ENCODE results near the gene MED9. TPM values are rescaled to one million over a fixed set of nuclear protein-coding genes. Genes with fewer than 3 reads are reported as not detected.

The MED9 gene
- total RNA-seq, 2 experiments from 2014 or later, result 21.8 to 27.5 TPM

DNA sequence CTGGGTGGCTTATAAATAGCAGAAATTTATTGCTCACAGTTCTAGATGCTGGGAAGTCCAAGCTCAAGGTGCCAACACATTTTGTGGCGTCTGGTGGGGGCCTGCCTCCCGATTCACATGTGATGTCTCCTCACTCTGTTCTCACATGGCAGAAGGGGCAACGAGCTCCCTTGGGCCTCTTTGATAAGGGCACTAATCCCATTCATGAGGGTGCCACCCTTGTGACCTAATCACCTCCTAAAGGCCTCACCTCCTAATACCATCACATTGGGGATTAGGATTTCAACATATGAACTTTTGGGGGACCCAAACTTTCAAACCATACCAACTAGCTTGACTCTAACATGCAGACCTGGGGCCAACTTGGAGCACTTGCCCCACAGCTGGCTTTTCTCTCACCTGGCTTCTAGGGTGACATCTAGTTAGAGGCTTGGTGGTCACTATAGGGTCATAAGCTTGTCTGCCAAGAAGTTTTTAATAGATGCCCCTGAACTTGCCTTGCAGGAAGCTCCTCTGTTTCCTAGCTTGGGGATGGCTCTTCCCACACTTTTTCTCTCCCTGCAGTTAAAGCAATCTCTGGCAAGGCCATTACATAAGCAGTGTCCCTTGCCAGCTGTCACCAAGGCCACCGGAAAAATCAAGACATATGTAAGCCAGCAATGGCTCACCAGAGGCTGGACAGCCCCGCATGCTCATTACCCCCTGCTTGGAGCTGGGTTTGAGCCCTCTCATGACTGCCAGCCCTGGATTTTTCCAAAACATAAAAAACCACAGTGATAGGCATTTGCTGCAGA, 8.4 kb upstream of the MED9 start:
- no peak for TF ChIP-seq EZH2phosphoT487 (IDR thresholded peaks at IDR 0.05; ENCODE audit: borderline replicate concordance, low read depth, low read length)
- TF ChIP-seq, protein P1, sequence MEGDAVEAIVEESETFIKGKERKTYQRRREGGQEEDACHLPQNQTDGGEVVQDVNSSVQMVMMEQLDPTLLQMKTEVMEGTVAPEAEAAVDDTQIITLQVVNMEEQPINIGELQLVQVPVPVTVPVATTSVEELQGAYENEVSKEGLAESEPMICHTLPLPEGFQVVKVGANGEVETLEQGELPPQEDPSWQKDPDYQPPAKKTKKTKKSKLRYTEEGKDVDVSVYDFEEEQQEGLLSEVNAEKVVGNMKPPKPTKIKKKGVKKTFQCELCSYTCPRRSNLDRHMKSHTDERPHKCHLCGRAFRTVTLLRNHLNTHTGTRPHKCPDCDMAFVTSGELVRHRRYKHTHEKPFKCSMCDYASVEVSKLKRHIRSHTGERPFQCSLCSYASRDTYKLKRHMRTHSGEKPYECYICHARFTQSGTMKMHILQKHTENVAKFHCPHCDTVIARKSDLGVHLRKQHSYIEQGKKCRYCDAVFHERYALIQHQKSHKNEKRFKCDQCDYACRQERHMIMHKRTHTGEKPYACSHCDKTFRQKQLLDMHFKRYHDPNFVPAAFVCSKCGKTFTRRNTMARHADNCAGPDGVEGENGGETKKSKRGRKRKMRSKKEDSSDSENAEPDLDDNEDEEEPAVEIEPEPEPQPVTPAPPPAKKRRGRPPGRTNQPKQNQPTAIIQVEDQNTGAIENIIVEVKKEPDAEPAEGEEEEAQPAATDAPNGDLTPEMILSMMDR (conservative IDR thresholded peaks at IDR 0.05; ENCODE audit: low read length), result no peak
- BruUV-seq (replicated peaks), result no TSS peak

DNA sequence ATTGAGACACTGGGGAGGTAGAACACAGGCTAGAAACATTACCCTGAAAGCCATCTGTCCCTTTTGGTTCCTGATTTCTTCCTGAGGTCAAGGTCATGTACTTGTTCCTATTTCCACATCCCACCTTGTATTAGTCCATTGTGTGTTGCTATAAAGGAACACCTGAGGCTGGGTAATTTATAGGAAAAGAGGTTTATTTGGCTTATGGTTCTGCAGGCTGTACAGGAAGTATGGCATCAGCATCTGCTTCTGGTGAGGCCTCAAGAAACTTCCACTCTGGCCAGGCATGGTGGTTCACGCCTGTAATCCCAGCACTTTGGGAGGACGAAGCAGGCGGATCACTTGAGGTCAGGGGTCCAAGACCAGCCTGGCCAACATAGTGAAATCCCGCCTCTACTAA, 7.4 kb upstream of the MED9 start:
- Histone ChIP-seq H3K4me1 (ENCODE audit: insufficient read depth, low read length, poor library complexity, severe bottlenecking) (no peaks in the 10 kb centered on the region), H3K9me2 (ENCODE audit: insufficient read depth, low read length) (no peaks in the 10 kb centered on the region), H4K20me1 (ENCODE audit: insufficient read depth, low read length) (no peaks in the 10 kb centered on the region), H3K9me3 (ENCODE audit: low read length) (no peaks in the 10 kb centered on the region), H3K4me3 (ENCODE audit: low read depth, low read length, poor library complexity, severe bottlenecking) (no peak overlapping the region), H3K27ac (ENCODE audit: low read depth, low read length, poor library complexity, severe bottlenecking) (no peak overlapping the region), H3K36me3 (ENCODE audit: insufficient read depth, low read length) (no peaks in the 10 kb centered on the region), H3K4me2 (ENCODE audit: low read length) (no peak overlapping the region), H2AFZ (ENCODE audit: low read length) (no peak overlapping the region), H3K79me2 (ENCODE audit: insufficient read depth, low read depth, low read length) (no peaks in the 10 kb centered on the region)
- no peak for DNase-seq (ENCODE audit: low spot score)
- CTCF ChIA-PET (ENCODE audit: unreplicated experiment), result no interaction called here
- BruUV-seq (replicated peaks), result no TSS peak
- POLR2A ChIA-PET, result no interaction called here
- intact Hi-C loops (cut with micrococcal nuclease; ENCODE audit: unreplicated experiment), result no loop called here
- TF ChIP-seq EZH2phosphoT487 (IDR thresholded peaks at IDR 0.05; ENCODE audit: borderline replicate concordance, low read depth, low read length), result no peak
- TF ChIP-seq, protein P1 (conservative IDR thresholded peaks at IDR 0.05; ENCODE audit: low read length), result no peak

More for the DNA sequence above, 8.4 kb upstream of the MED9 start:
- Histone ChIP-seq H4K20me1 (ENCODE audit: insufficient read depth, low read length) (no peaks in the 10 kb centered on the region), H3K36me3 (ENCODE audit: insufficient read depth, low read length) (no peaks in the 10 kb centered on the region), H3K9me2 (ENCODE audit: insufficient read depth, low read length) (no peaks in the 10 kb centered on the region), H3K4me3 (ENCODE audit: low read depth, low read length, poor library complexity, severe bottlenecking) (no peak overlapping the region), H3K27ac (ENCODE audit: low read depth, low read length, poor library complexity, severe bottlenecking) (no peak overlapping the region), H3K9me3 (ENCODE audit: low read length) (no peaks in the 10 kb centered on the region), H3K4me1 (ENCODE audit: insufficient read depth, low read length, poor library complexity, severe bottlenecking) (no peaks in the 10 kb centered on the region), H3K4me2 (ENCODE audit: low read length) (no peak overlapping the region), H3K79me2 (ENCODE audit: insufficient read depth, low read depth, low read length) (no peaks in the 10 kb centered on the region), H2AFZ (ENCODE audit: low read length) (no peak overlapping the region)
- intact Hi-C loops (cut with micrococcal nuclease; ENCODE audit: unreplicated experiment), result no loop called here
- CTCF ChIA-PET (ENCODE audit: unreplicated experiment), result no interaction called here
- DNase-seq (ENCODE audit: low spot score), result no peak
- POLR2A ChIA-PET, result interaction anchor here (0.6 to 0.8 kb wide), 2 partner anchors 8 to 13 kb away, joined by 3 read pairs; no protein-coding TSS in a partner anchor

DNA sequence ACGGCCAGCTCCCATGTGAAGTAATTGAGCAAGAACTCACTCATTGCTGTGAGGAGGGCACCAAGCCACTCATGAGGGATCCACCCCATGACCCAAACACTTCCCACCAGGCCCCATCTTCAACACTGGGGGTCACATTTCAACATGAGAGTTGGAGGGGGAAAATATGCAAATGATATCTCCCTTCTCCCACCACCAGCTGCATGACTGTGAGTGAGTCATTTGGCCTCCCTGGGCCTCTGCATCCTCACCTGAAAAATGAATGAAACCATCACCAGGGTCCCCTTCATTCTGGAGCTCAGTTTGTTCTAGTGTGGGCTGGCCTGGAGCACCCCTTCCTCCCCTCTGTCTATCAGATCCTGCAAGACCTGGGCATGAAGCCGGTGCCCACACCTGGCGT, 6.8 kb upstream of the MED9 start:
- ChIA-PET POLR2A (no interaction called here), CTCF (ENCODE audit: unreplicated experiment) (no interaction called here)
- Histone ChIP-seq H3K79me2 (ENCODE audit: insufficient read depth, low read depth, low read length) (no peaks in the 10 kb centered on the region), H3K36me3 (ENCODE audit: insufficient read depth, low read length) (no peaks in the 10 kb centered on the region), H3K4me3 (ENCODE audit: low read depth, low read length, poor library complexity, severe bottlenecking) (no peak overlapping the region), H3K4me1 (ENCODE audit: insufficient read depth, low read length, poor library complexity, severe bottlenecking) (no peaks in the 10 kb centered on the region), H3K27ac (ENCODE audit: low read depth, low read length, poor library complexity, severe bottlenecking) (no peak overlapping the region), H3K9me2 (ENCODE audit: insufficient read depth, low read length) (no peaks in the 10 kb centered on the region), H4K20me1 (ENCODE audit: insufficient read depth, low read length) (no peaks in the 10 kb centered on the region), H3K4me2 (ENCODE audit: low read length) (no peak overlapping the region), H2AFZ (ENCODE audit: low read length) (no peak overlapping the region), H3K9me3 (ENCODE audit: low read length) (no peaks in the 10 kb centered on the region)
- intact Hi-C loops (cut with micrococcal nuclease; ENCODE audit: unreplicated experiment), result no loop called here
- no TSS peak for BruUV-seq (replicated peaks)
- TF ChIP-seq EZH2phosphoT487 (IDR thresholded peaks at IDR 0.05; ENCODE audit: borderline replicate concordance, low read depth, low read length), result no peak
- TF ChIP-seq, protein P1 (conservative IDR thresholded peaks at IDR 0.05; ENCODE audit: low read length), result no peak
- no peak for DNase-seq (ENCODE audit: low spot score)

All from OCI-LY7 (cell line).